ENCODE measurements around the gene FADS3.

Gene FADS3, protein sequence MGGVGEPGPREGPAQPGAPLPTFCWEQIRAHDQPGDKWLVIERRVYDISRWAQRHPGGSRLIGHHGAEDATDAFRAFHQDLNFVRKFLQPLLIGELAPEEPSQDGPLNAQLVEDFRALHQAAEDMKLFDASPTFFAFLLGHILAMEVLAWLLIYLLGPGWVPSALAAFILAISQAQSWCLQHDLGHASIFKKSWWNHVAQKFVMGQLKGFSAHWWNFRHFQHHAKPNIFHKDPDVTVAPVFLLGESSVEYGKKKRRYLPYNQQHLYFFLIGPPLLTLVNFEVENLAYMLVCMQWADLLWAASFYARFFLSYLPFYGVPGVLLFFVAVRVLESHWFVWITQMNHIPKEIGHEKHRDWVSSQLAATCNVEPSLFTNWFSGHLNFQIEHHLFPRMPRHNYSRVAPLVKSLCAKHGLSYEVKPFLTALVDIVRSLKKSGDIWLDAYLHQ

DNA sequence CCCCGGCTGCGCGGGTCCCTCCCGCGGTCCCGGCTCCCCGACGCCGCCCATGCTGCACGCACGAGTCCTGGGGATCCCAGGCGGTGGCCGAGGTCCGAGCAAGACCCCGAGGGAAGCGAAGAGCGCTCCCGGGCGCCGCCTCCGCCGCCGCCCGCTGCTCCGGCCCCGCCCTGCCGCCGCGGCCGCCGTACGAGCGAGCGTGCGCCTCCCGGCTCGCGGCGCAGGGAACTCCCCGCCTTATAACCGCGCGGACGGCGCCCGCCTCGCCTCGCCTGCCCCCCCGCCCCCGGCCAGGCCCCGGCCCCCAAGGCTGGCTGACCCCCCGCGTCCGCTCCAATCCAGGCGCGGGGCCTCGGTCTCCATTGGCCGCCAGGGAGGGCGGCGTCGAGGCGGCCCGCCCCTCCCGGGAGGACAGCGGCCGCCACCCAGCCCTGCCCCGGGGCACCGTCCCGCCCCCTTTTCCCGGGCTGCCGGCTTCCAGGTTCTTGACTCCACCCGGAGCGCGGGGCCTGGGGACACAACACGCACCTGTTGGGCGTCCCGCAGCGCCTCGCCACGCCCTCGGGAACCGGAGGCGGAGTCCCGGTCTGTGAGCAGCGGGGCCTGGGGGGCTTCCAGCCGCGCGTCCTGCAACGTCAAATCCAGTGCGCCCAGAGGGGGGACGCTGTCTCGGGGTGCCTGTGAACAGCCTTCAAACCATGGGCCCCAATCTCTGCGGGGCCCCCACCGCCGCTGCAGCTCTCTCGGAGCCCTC lies at the start of gene FADS3:
FADS3 (minus strand) TSS at position 215 of the 754 bp plus-strand sequence; CDS start at position 51, 164 bp downstream.
- ATAC-seq (replicated peaks; ENCODE audit: extremely low read depth, poor library complexity, severe bottlenecking) (peak; percentile 62), DNase-seq (ENCODE audit: low spot score in 2 of 2) (peak; percentile 23 to 48)
- Mint-ChIP-seq H3K9me3 (no peaks in the 10 kb centered on the region), H3K4me3 (peak within 1 kb of the TSS; percentile 85), H3K36me3 (ENCODE audit: insufficient read depth) (peaks cover 3% of the 10 kb centered on the region), H3K27me3 (no peaks in the 10 kb centered on the region), H3K27ac (ENCODE audit: low read depth) (peak within 1 kb of the TSS; percentile 38), H3K4me1 (peaks cover 11% of the 10 kb centered on the region)

DNA sequence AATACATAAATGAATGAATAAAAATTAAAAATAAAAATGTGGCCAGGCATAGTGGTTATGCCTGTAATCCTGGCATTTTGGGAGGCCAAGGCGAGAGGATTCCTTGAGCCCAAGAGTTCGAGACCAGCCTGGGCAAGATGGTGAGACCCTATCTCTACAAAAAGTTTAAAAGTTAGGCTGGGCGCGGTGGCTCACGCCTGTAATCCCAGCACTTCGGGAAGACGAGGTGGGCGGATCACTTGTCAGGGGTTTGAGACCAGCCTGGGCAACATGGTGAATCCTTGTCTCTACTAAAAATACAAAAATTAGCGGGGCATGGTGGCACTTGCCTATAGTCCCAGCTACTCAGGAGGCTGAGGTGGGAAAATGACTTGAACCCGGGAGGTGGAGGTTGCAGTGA lies 49.1 kb upstream of the FADS3 start:
- Mint-ChIP-seq H3K36me3 (ENCODE audit: insufficient read depth) (no peaks in the 10 kb centered on the region), H3K4me1 (no peaks in the 10 kb centered on the region), H3K9me3 (peaks cover 6% of the 10 kb centered on the region), H3K27me3 (peaks cover 40% of the 10 kb centered on the region), H3K4me3 (no peak overlapping the region), H3K27ac (ENCODE audit: low read depth) (no peak overlapping the region)
- DNase-seq (ENCODE audit: low spot score in 2 of 2) = no peak
- ATAC-seq (replicated peaks; ENCODE audit: extremely low read depth, poor library complexity, severe bottlenecking) = no peak

DNA sequence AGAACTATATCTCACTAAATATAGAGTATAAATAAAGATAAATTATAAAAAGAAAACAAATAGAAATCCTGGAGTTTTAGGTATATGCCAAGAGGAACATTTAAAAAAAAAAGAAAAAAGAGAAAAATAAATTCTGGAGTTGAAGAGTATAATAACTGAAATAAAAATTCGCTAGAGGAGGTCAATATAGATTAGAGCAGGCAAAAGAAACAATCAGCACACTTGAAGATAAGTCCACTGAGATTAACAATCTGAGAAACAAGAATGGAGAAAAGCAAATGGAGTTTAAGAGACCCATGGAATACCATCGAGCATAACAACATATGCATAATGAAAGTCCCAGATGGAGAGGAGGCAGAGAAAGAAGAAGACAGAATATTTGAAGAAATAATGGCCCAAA lies 44.5 kb upstream of the FADS3 start:
- Mint-ChIP-seq H3K4me1 (no peaks in the 10 kb centered on the region), H3K36me3 (ENCODE audit: insufficient read depth) (peaks cover 3% of the 10 kb centered on the region), H3K27me3 (peaks cover 65% of the 10 kb centered on the region), H3K27ac (ENCODE audit: low read depth) (no peak overlapping the region), H3K9me3 (peaks cover 12% of the 10 kb centered on the region), H3K4me3 (no peak overlapping the region)
- ATAC-seq (replicated peaks; ENCODE audit: extremely low read depth, poor library complexity, severe bottlenecking) = no peak
- DNase-seq (ENCODE audit: low spot score in 2 of 2) = no peak

DNA sequence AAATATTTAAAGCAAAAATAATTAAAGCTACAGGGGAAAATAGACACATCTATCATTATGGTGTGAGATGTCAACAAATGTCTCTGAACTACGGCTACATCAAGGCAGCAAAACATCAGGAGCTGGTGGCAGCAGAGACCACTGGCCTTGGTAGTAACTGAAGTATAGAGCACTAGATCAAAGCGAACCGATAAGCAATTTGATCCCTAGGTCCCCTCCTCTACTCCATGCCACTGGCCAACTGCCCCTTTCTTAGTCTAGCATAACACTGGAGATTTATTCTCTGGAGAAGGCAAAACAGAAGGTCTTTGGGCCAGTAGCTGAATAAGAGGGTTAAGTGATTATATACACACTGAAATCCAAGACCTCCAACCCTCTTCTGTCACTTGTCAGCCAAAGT lies 39.6 kb upstream of the FADS3 start:
- Mint-ChIP-seq H3K4me3 (no peak overlapping the region), H3K9me3 (peaks cover 9% of the 10 kb centered on the region), H3K4me1 (no peaks in the 10 kb centered on the region), H3K27me3 (peaks cover 30% of the 10 kb centered on the region), H3K36me3 (ENCODE audit: insufficient read depth) (peaks cover 3% of the 10 kb centered on the region), H3K27ac (ENCODE audit: low read depth) (no peak overlapping the region)
- ATAC-seq (replicated peaks; ENCODE audit: extremely low read depth, poor library complexity, severe bottlenecking) (no peak), DNase-seq (ENCODE audit: low spot score in 2 of 2) (no peak)

DNA sequence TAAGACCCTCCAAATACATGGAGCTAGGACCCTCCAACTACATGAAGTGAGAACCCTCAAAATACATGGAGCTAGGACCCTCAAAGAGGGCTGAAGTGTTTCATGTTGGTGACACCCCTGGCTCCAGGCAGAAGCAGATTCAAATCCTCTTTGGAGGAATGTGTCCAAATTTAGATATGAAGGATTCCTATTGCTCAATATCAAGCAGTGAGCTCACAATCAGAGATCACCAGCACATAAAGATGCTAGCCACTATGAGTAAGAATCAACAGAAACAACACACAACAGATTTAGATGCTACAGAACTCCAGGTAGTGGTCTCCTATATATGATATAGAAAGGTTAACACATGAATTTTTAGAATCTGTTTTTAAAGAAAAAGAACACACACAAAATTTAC lies 37.3 kb upstream of the FADS3 start:
- no peak for DNase-seq (ENCODE audit: low spot score in 2 of 2)
- no peak for ATAC-seq (replicated peaks; ENCODE audit: extremely low read depth, poor library complexity, severe bottlenecking)
- H3K4me1 Mint-ChIP-seq = no peaks in the 10 kb centered on the region
- H3K9me3 Mint-ChIP-seq = peaks cover 6% of the 10 kb centered on the region
- H3K4me3 Mint-ChIP-seq = no peak overlapping the region
- peaks cover 37% of the 10 kb centered on the region for H3K27me3 Mint-ChIP-seq
- H3K36me3 Mint-ChIP-seq (ENCODE audit: insufficient read depth) = peaks cover 3% of the 10 kb centered on the region
- no peak overlapping the region for H3K27ac Mint-ChIP-seq (ENCODE audit: low read depth)

DNA sequence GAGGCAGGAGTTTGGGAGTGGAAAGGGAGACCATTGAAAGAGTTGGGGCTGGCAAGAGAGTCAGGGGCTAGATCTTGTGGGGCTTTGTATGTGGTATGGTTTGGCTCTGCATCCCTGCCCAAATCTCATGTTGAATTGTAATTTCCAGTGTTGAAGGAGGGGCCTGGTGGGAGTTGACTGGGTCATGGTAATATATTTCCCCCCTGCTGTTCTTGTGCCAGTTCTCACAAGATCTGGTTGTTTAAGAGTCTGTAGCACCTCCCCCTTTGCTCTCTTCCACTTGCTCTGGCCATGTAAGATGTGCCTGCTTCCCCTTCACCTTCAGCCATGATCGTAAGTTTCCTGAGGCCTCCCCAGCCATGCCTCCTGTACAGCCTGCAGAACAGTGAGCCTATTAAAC lies 36.2 kb upstream of the FADS3 start:
- DNase-seq (ENCODE audit: low spot score in 2 of 2) = no peak
- Mint-ChIP-seq H3K9me3 (no peaks in the 10 kb centered on the region), H3K4me1 (no peaks in the 10 kb centered on the region), H3K36me3 (ENCODE audit: insufficient read depth) (peaks cover 1% of the 10 kb centered on the region), H3K27me3 (peaks cover 34% of the 10 kb centered on the region), H3K27ac (ENCODE audit: low read depth) (no peak overlapping the region), H3K4me3 (no peak overlapping the region)
- ATAC-seq (replicated peaks; ENCODE audit: extremely low read depth, poor library complexity, severe bottlenecking) = no peak

DNA sequence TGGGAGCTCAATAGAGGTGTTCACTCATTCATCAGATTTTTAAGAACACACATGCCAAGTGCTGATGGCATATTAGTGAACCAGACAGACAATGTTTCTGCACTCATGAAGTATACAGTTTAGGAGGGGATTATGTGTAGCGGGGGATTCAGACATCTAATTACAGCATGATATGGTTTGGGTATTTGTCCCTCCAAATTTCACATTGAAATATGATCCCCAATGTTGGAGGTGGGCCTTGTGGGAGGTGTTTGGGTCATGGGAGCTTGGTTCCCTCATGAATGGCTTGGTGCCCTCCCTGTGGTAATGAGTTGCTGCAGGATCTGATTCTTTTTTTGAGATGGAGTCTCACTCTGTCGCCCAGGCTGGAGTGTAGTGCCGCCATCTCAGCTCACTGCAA lies 34.9 kb upstream of the FADS3 start:
- H3K36me3 Mint-ChIP-seq (ENCODE audit: insufficient read depth) = no peaks in the 10 kb centered on the region
- no peak overlapping the region for H3K27ac Mint-ChIP-seq (ENCODE audit: low read depth)
- ATAC-seq (replicated peaks; ENCODE audit: extremely low read depth, poor library complexity, severe bottlenecking) (no peak), DNase-seq (ENCODE audit: low spot score in 2 of 2) (no peak)
- no peaks in the 10 kb centered on the region for H3K9me3 Mint-ChIP-seq
- no peak overlapping the region for H3K4me3 Mint-ChIP-seq
- peaks cover 33% of the 10 kb centered on the region for H3K27me3 Mint-ChIP-seq
- H3K4me1 Mint-ChIP-seq = no peaks in the 10 kb centered on the region

DNA sequence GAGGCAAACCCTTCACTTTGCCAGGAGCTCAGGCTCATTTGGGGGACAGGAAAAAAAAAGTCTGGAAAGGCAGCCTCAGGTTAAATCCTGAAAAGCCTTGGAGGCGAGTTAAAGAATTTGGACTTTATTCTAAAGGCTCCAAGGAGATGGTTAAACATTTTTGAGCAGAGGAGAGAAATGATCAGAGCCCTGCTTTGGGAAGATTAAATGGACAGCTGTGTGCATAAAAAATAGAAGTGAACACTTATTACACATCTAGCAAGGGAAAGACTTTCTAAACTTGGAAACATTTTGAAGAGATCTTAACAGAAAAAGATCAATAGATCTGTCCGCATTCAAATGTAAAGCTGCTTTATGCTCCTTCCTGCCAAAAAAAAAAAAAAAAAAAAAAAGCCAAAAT lies 34.4 kb upstream of the FADS3 start:
- ATAC-seq (replicated peaks; ENCODE audit: extremely low read depth, poor library complexity, severe bottlenecking) = no peak
- H3K4me3 Mint-ChIP-seq = no peak overlapping the region
- no peaks in the 10 kb centered on the region for H3K36me3 Mint-ChIP-seq (ENCODE audit: insufficient read depth)
- H3K27me3 Mint-ChIP-seq = peaks cover 34% of the 10 kb centered on the region
- no peaks in the 10 kb centered on the region for H3K9me3 Mint-ChIP-seq
- no peak overlapping the region for H3K27ac Mint-ChIP-seq (ENCODE audit: low read depth)
- no peak for DNase-seq (ENCODE audit: low spot score in 2 of 2)
- no peaks in the 10 kb centered on the region for H3K4me1 Mint-ChIP-seq

DNA sequence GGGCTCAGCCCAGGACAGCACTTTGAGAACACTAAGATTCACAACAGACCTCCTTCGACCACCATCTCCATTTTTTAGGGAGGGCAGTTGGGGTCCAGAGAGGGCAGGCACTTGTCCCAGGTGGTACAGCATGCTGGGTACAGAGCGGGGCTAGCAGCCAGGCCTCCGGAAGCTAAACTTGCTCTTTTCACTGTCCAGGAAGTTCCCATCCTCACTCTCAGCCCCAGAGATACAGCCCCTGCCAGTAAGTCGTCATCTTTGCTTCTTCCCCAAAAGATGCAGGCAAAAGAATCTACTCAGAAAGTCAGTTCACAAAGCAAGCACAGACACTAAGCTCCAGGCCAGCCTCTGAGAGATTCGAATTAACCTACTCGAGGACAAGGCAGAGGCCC lies 32.7 kb upstream of the FADS3 start:
- DNase-seq (ENCODE audit: low spot score in 2 of 2) (no peak), ATAC-seq (replicated peaks; ENCODE audit: extremely low read depth, poor library complexity, severe bottlenecking) (no peak)
- H3K27ac Mint-ChIP-seq (ENCODE audit: low read depth) = no peak overlapping the region
- H3K36me3 Mint-ChIP-seq (ENCODE audit: insufficient read depth) = no peaks in the 10 kb centered on the region
- H3K27me3 Mint-ChIP-seq = peaks cover 51% of the 10 kb centered on the region
- no peak overlapping the region for H3K4me3 Mint-ChIP-seq
- no peaks in the 10 kb centered on the region for H3K4me1 Mint-ChIP-seq
- H3K9me3 Mint-ChIP-seq = no peaks in the 10 kb centered on the region

DNA sequence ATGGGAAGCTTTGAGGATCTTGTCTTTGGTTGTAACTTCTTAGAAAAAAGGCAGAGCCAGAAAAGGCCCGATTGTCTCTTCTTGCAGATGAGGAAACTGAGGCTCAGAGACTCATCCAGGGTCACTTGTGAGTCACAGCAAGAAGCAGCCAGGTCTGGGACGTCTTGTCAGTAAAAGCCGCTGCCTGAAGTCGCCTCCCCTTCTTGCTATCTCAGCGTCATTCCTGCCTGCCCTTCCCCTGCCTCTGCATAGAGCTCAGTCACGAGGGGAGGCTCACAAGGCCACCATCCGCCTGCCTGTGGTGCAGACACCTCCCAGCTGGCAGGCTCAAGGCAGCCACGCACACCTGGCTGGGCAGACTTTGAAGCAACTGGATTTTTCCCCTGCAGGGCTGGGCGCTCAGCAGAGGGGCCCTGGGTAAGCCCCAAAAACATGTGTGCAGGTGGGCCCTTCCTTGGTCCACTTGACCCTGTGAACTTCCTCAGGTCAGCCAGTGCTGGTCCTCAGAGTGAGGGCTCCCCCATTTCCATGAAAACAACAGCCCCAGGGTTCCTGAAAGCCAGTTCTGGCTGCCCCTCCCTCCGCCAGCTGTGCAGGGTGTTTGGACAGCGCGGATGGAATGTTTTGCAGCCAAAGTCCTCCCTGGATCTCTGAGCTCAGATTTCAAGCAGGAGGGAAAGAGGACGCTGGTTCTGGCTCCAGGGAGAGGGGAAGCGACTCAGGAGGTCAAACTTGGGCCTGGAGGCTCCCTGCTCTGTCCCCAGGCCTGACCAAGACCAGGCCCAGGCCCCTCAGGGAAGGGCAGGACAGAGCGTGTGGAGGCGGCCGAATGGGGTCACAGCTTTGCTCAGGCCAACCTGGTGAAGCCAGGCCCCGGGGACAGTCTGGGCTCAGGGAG lies 32.1 kb upstream of the FADS3 start:
- DNase-seq (ENCODE audit: low spot score in 2 of 2) (peak in 1 of 2 donors; percentile 10), ATAC-seq (replicated peaks; ENCODE audit: extremely low read depth, poor library complexity, severe bottlenecking) (no peak)
- no peak overlapping the region for H3K4me3 Mint-ChIP-seq
- no peak overlapping the region for H3K27ac Mint-ChIP-seq (ENCODE audit: low read depth)
- H3K4me1 Mint-ChIP-seq = peaks cover 1% of the 10 kb centered on the region
- peaks cover 57% of the 10 kb centered on the region for H3K27me3 Mint-ChIP-seq
- no peaks in the 10 kb centered on the region for H3K9me3 Mint-ChIP-seq
- no peaks in the 10 kb centered on the region for H3K36me3 Mint-ChIP-seq (ENCODE audit: insufficient read depth)

DNA sequence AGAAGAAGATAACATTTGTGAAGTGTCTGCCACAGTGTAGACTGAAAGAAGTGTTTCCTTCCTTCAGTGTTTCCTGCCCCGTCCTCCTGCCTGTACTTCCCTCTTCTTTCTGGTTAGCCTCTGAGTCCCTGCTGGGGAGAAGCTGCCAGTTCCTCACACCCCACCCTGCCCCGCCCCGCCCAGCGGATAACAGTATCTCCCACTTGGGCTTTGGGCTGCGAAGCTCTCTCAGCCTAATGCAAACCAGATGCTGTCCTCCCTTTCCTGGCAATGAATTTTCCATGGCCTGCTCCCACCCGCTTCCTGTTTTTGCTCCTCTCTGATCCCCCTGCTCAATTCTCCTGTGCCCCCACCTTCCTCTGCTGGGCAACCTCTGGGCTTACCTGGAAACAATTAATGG lies 31.2 kb upstream of the FADS3 start:
- no peak for DNase-seq (ENCODE audit: low spot score in 2 of 2)
- peaks cover 66% of the 10 kb centered on the region for H3K27me3 Mint-ChIP-seq
- no peak for ATAC-seq (replicated peaks; ENCODE audit: extremely low read depth, poor library complexity, severe bottlenecking)
- no peaks in the 10 kb centered on the region for H3K9me3 Mint-ChIP-seq
- no peak overlapping the region for H3K27ac Mint-ChIP-seq (ENCODE audit: low read depth)
- H3K4me1 Mint-ChIP-seq = peaks cover 10% of the 10 kb centered on the region
- H3K36me3 Mint-ChIP-seq (ENCODE audit: insufficient read depth) = no peaks in the 10 kb centered on the region
- H3K4me3 Mint-ChIP-seq = no peak overlapping the region

DNA sequence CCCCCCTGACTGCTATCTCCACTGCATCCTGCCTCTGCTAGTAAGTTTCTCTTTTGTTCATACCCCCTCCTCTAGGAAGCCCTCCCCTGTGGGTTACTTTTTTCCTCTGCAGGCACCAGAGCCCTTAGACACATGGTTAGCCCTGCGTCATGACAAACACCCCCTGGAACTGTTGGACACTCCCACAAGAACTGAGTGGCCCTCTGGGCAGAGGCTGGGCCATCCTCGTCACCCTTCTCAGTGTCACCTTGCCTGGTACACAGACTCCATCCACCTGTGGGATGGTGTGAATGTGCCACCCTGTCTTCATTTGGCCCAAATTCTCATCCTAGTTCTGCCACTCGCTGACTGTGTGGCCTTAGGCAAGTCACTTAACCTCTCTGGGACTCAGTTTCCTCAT lies 30.1 kb upstream of the FADS3 start:
- peaks cover 11% of the 10 kb centered on the region for H3K4me1 Mint-ChIP-seq
- H3K36me3 Mint-ChIP-seq (ENCODE audit: insufficient read depth) = no peaks in the 10 kb centered on the region
- no peak overlapping the region for H3K27ac Mint-ChIP-seq (ENCODE audit: low read depth)
- H3K27me3 Mint-ChIP-seq = peaks cover 73% of the 10 kb centered on the region
- H3K9me3 Mint-ChIP-seq = no peaks in the 10 kb centered on the region
- ATAC-seq (replicated peaks; ENCODE audit: extremely low read depth, poor library complexity, severe bottlenecking) (no peak), DNase-seq (ENCODE audit: low spot score in 2 of 2) (no peak)
- no peak overlapping the region for H3K4me3 Mint-ChIP-seq

Measured in central memory CD8-positive, alpha-beta T cell (primary cell).